NT2/D1 (cell line): ENCODE results near the gene TRNAU1AP.

ENCODE experiments used
- SUZ12 ChIP-seq: IDR thresholded peaks from 2 replicates; pipeline ENCODE4 v1.6.1; 2011; ENCODE audit not compliant: insufficient read length, insufficient read depth; ENCODE audit errors: extremely low read depth
- YY1 ChIP-seq: IDR thresholded peaks from 2 replicates; pipeline ENCODE4 v1.6.1; 2011; ENCODE audit not compliant: insufficient read length, insufficient read depth
- ZNF274 ChIP-seq: IDR thresholded peaks from 2 replicates; pipeline ENCODE4 v1.6.1; 2011; ENCODE audit warnings: mild to moderate bottlenecking, low read depth, low read length

DNA sequence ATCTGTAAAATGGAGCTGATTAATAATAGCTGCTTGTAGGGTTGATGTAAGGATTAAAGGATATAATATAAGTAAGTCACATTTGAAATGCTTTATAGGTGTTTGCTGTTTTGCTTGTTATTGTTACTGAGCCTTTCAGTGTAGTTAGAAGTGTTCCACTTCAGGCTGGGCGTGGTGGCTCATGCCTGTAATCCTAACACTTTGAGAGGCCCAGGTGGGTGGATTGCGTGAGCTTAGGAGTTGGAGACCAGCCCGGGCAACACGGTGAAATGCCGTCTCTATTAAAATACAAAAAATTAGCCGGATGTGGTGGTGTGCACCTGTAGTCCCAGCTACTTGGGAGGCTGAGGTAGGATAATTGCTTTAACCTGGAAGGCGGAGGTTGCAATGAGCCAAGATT is 12.2 kb downstream of the TRNAU1AP start:
- no peak for TF ChIP-seq YY1
- no peak for TF ChIP-seq ZNF274
- TF ChIP-seq SUZ12, result no peak
